H1 (cell line): Measurements from ENCODE around the gene SOWAHD. TPM values are rescaled to one million over a fixed set of nuclear protein-coding genes. Genes with fewer than 3 reads are reported as not detected.

Experiments
- CTCF ChIA-PET: fragments of 300-600 bp; sonication (Branson Sonifier 250); formaldehyde crosslinking; loops from one replicate; lab custom pipeline; 2021; ENCODE audit not compliant: partially characterized antibody; lab: Charles Lee
- POLR2A ChIA-PET: fragments of 300-600 bp; sonication (Branson Sonifier 250); formaldehyde crosslinking; loops from one replicate; lab custom pipeline; 2021; ENCODE audit warnings: inconsistent platforms; ENCODE audit not compliant: partially characterized antibody; lab: Charles Lee
- DNase-seq, 2 experiments: peaks; one replicate each; pipeline versions ENCODE4 v3.0.0 to v3.0.0-alpha.2; 2010 to 2022; ENCODE audit warnings: low spot score in 2 of 2, low read depth in 1 of 2, mixed read lengths in 1 of 2
- FAIRE-seq: peaks from 2 replicates; lab custom pipeline; 2011; peaks lifted over from hg19 to GRCh38; lab: Jason Lieb, UNC
- H2AFZ ChIP-seq: 2 replicates; pipeline ENCODE4 v1.8.1; 2012; ENCODE audit warnings: low read length, inconsistent platforms
- H2AK5ac ChIP-seq: 2 replicates; pipeline ENCODE4 v1.6.1; 2013; ENCODE audit warnings: low read depth, low read length
- H2BK120ac ChIP-seq: replicated peaks from 2 replicates; pipeline ENCODE3; 2013; ENCODE audit warnings: low read depth, low read length, inconsistent platforms
- H2BK12ac ChIP-seq: 2 replicates; pipeline ENCODE4 v1.6.1; 2013; ENCODE audit warnings: low read depth, low read length
- H2BK15ac ChIP-seq: 2 replicates; pipeline ENCODE4 v1.6.1; 2013; ENCODE audit warnings: low read length
- H2BK20ac ChIP-seq: 2 replicates; pipeline ENCODE4 v1.6.1; 2013; ENCODE audit warnings: low read length
- H2BK5ac ChIP-seq: 2 replicates; pipeline ENCODE4 v1.6.1; 2013; ENCODE audit warnings: low read depth, low read length
- H3K14ac ChIP-seq: 2 replicates; pipeline ENCODE4 v1.6.1; 2013; ENCODE audit warnings: inconsistent platforms; ENCODE audit not compliant: insufficient read length
- H3K18ac ChIP-seq: 2 replicates; pipeline ENCODE4 v1.6.1; 2013; ENCODE audit warnings: low read length; ENCODE audit errors: extremely low read depth
- H3K23ac ChIP-seq: 2 replicates; pipeline ENCODE4 v1.6.1; 2013; ENCODE audit warnings: inconsistent platforms; ENCODE audit not compliant: insufficient read length
- H3K23me2 ChIP-seq: 2 replicates; pipeline ENCODE4 v1.6.1; 2013; ENCODE audit warnings: low read depth, low read length
- H3K27ac ChIP-seq: 2 replicates; pipeline ENCODE4 v1.6.1; 2011; ENCODE audit warnings: low read depth, low read length, inconsistent platforms
- H3K27me3 ChIP-seq, 4 experiments: replicated peaks in 1 of 4; 1 replicate in 1 of 4; 2 replicates in 3 of 4; pipeline versions ENCODE4 v1.6.1 to v1.8.1; 2011 to 2013; ENCODE audit warnings: low read length in 3 of 4, mild to moderate bottlenecking in 3 of 4, inconsistent platforms in 2 of 4, mixed read lengths in 2 of 4, moderate library complexity in 1 of 4; ENCODE audit not compliant: control insufficient read depth in 3 of 4, insufficient read depth in 3 of 4; ENCODE audit errors: extremely low read depth in 1 of 4
- H3K36me3 ChIP-seq, 4 experiments: 2 replicates each; pipeline versions ENCODE4 v1.6.1 to v1.8.1; 2011 to 2013; ENCODE audit warnings: mild to moderate bottlenecking in 4 of 4, low read length in 3 of 4, moderate library complexity in 2 of 4, control low read depth in 1 of 4, inconsistent platforms in 1 of 4; ENCODE audit not compliant: insufficient read depth in 4 of 4, control insufficient read depth in 2 of 4
- H3K4ac ChIP-seq: replicated peaks from 2 replicates; pipeline ENCODE3; 2013; ENCODE audit warnings: low read length, low read depth, mixed read lengths, inconsistent platforms; ENCODE audit not compliant: insufficient read length
- H3K4me1 ChIP-seq, 4 experiments: replicated peaks in 1 of 4; 1 replicate in 1 of 4; 2 replicates in 3 of 4; pipeline versions ENCODE4 v1.6.1 to v1.8.1; 2011 to 2013; ENCODE audit warnings: low read length in 3 of 4, inconsistent platforms in 2 of 4, mixed read lengths in 1 of 4; ENCODE audit not compliant: insufficient read depth in 4 of 4, control insufficient read depth in 3 of 4
- H3K4me2 ChIP-seq, 2 experiments: 2 replicates each; pipeline versions ENCODE4 v1.6.1 to v1.8.1; 2011 to 2013; ENCODE audit warnings: low read depth in 2 of 2, low read length in 2 of 2, control low read depth in 1 of 2, inconsistent platforms in 1 of 2, mild to moderate bottlenecking in 1 of 2; ENCODE audit not compliant: insufficient read depth in 1 of 2
- H3K4me3 ChIP-seq, 4 experiments: fragments of 200-600, 300-600 bp in 1 of 4; sonication (generic), shearing (Covaris generic), sonication (Bioruptor Twin) in 1 of 4; 2 replicates each; pipeline versions ENCODE4 v1.5.1 to v1.8.1; 2011 to 2016; ENCODE audit warnings: low read length in 4 of 4, low read depth in 3 of 4, control low read depth in 2 of 4, inconsistent platforms in 2 of 4, mild to moderate bottlenecking in 2 of 4, mixed read lengths in 1 of 4, moderate library complexity in 1 of 4; ENCODE audit not compliant: insufficient read depth in 2 of 4; ENCODE audit errors: extremely low read depth in 1 of 4
- H3K56ac ChIP-seq: replicated peaks from 2 replicates; pipeline ENCODE3; 2013; ENCODE audit warnings: low read depth, mild to moderate bottlenecking, mixed read lengths, low read length, inconsistent platforms; ENCODE audit not compliant: insufficient read length
- H3K79me1 ChIP-seq: 2 replicates; pipeline ENCODE4 v1.6.1; 2013; ENCODE audit warnings: low read depth, low read length, control low read depth
- H3K79me2 ChIP-seq, 2 experiments: 2 replicates each; pipeline versions ENCODE4 v1.6.1 to v1.8.1; 2012 to 2013; ENCODE audit warnings: low read length in 2 of 2, mild to moderate bottlenecking in 2 of 2, inconsistent platforms in 1 of 2; ENCODE audit not compliant: insufficient read depth in 2 of 2, control insufficient read depth in 1 of 2
- H3K9ac ChIP-seq, 4 experiments: replicated peaks in 1 of 4; 1 replicate in 1 of 4; 2 replicates in 3 of 4; pipeline versions ENCODE4 v1.6.1 to v1.8.1; 2011 to 2013; ENCODE audit warnings: low read depth in 3 of 4, low read length in 3 of 4, control low read depth in 2 of 4, mild to moderate bottlenecking in 2 of 4, moderate library complexity in 2 of 4, inconsistent platforms in 1 of 4; ENCODE audit errors: extremely low read depth in 1 of 4
- H3K9me3 ChIP-seq, 2 experiments: 2 replicates each; pipeline versions ENCODE4 v1.6.1 to v1.8.1; 2012 to 2013; ENCODE audit warnings: mild to moderate bottlenecking in 2 of 2, moderate library complexity in 2 of 2, control low read depth in 1 of 2, inconsistent platforms in 1 of 2, low read depth in 1 of 2, low read length in 1 of 2, mixed read lengths in 1 of 2; ENCODE audit not compliant: insufficient read depth in 2 of 2
- H4K20me1 ChIP-seq, 2 experiments: replicated peaks in 1 of 2; 2 replicates each; pipeline versions ENCODE3 to v1.8.1; 2011 to 2013; ENCODE audit warnings: inconsistent platforms in 2 of 2, low read length in 2 of 2, mild to moderate bottlenecking in 1 of 2; ENCODE audit not compliant: insufficient read depth in 2 of 2, control insufficient read depth in 1 of 2
- H4K5ac ChIP-seq: 2 replicates; pipeline ENCODE4 v1.6.1; 2013; ENCODE audit warnings: low read length, low read depth, mixed read lengths, inconsistent platforms; ENCODE audit not compliant: insufficient read length
- H4K8ac ChIP-seq: 2 replicates; pipeline ENCODE4 v1.8.0; 2013; ENCODE audit warnings: mild to moderate bottlenecking, moderate library complexity, low read length, inconsistent platforms; ENCODE audit not compliant: insufficient read depth; ENCODE audit errors: extremely low read depth
- H4K91ac ChIP-seq: replicated peaks from 2 replicates; pipeline ENCODE3; 2013; ENCODE audit warnings: low read length, mixed read lengths, inconsistent platforms; ENCODE audit not compliant: insufficient read length
- BCL11A ChIP-seq, 2 experiments: IDR thresholded peaks; one replicate each; pipeline ENCODE4 v1.6.1; 2011; ENCODE audit warnings: low read depth in 2 of 2, low read length in 2 of 2, mild to moderate bottlenecking in 2 of 2
- CBX8 ChIP-seq: fragments of 300-800, 300-1000 bp; sonication (generic); IDR thresholded peaks from 2 replicates; pipeline ENCODE4 v1.7.1; 2016; ENCODE audit warnings: low read depth, low read length, borderline replicate concordance
- CEBPB ChIP-seq: IDR thresholded peaks from 2 replicates; pipeline ENCODE4 v1.6.1; 2012; ENCODE audit warnings: low read depth, low read length
- CREB1 ChIP-seq: IDR thresholded peaks from 2 replicates; pipeline ENCODE4 v1.6.1; 2012; ENCODE audit warnings: inconsistent platforms
- EP300 ChIP-seq, 2 experiments: IDR thresholded peaks; 1 replicate in 1 of 2; 2 replicates in 1 of 2; pipeline ENCODE4 v1.6.1; 2011 to 2012; ENCODE audit warnings: low read depth in 2 of 2, low read length in 2 of 2, mild to moderate bottlenecking in 2 of 2, borderline replicate concordance in 1 of 2, inconsistent platforms in 1 of 2, moderate library complexity in 1 of 2
- GTF2F1 ChIP-seq: IDR thresholded peaks from 2 replicates; pipeline ENCODE4 v1.6.1; 2012; ENCODE audit warnings: low read depth, low read length, improper control_type of control experiment, borderline replicate concordance
- HDAC2 ChIP-seq, 2 experiments: fragments of 300-600 bp in 1 of 2; sonication (generic) in 1 of 2; IDR thresholded peaks; 2 replicates each; pipeline ENCODE4 v1.6.1; 2011 to 2012; ENCODE audit warnings: low read depth in 2 of 2, low read length in 2 of 2, mild to moderate bottlenecking in 2 of 2, moderate library complexity in 2 of 2, borderline replicate concordance in 1 of 2, inconsistent platforms in 1 of 2
- NRF1 ChIP-seq: IDR thresholded peaks from 2 replicates; pipeline ENCODE4 v1.6.1; 2011; ENCODE audit warnings: mild to moderate bottlenecking, low read depth, low read length, improper control_type of control experiment
- RAD21 ChIP-seq, 2 experiments: IDR thresholded peaks in 1 of 2; conservative IDR thresholded peaks in 1 of 2; 2 replicates each; pipeline ENCODE4 v1.6.1; 2011; ENCODE audit warnings: low read depth in 2 of 2, low read length in 2 of 2, improper control_type of control experiment in 1 of 2, inconsistent platforms in 1 of 2, mild to moderate bottlenecking in 1 of 2, moderate library complexity in 1 of 2
- SIRT6 ChIP-seq: IDR thresholded peaks from one replicate; pipeline ENCODE4 v1.7.1; 2012; ENCODE audit warnings: low read length, inconsistent platforms
- WGBS, 2 experiments: shearing (Covaris generic) in 1 of 2; methylation state at CpG; one replicate each; pipeline versions ENCODE4 v1.1.6 to v1.1.7; 2013 to 2015; ENCODE audit warnings: low lambda C conversion rate in 2 of 2, mixed read lengths in 2 of 2, inconsistent platforms in 1 of 2, low coverage in 1 of 2, missing lambda C conversion rate in 1 of 2; ENCODE audit not compliant: insufficient replicate concordance in 2 of 2, insufficient coverage in 1 of 2, insufficient read length in 1 of 2; ENCODE audit errors: extremely low coverage in 1 of 2, missing lambda C conversion rate in 1 of 2; 5-methylcytosine and 5-hydroxymethylcytosine counted together
- polyA plus RNA-seq, 7 experiments: library from polyadenylated mRNA; depleted of rRNA in 3 of 7; stranded (reverse) in 5 of 7; unstranded in 2 of 7; fragments of >200 nt in 5 of 7; fragments of 200-250 nt in 2 of 7; gene quantifications; 1 replicate in 5 of 7; 2 replicates in 1 of 7; 4 replicates in 1 of 7; pipeline versions ENCODE4 v1.2.1 to v1.2.3, GENCODE V29; 2011 to 2013; ENCODE audit warnings: missing spikeins in 2 of 7, mixed read lengths in 2 of 7
- total RNA-seq: library from RNA; stranded (reverse); fragmentation: NEBNext Ultra II Directional; extraction: Animal tissue kit (Norgen Biotek cat#: 25700); gene quantifications from 2 replicates; pipeline ENCODE4 v1.2.1, GENCODE V29; 2021

Gene SOWAHD
- total and polyA plus RNA-seq, 2 of the 8 experiments (the other 6 are each of a cell fraction or from before 2014, with no cell fraction given), result 1.7 to 2.9 TPM

DNA sequence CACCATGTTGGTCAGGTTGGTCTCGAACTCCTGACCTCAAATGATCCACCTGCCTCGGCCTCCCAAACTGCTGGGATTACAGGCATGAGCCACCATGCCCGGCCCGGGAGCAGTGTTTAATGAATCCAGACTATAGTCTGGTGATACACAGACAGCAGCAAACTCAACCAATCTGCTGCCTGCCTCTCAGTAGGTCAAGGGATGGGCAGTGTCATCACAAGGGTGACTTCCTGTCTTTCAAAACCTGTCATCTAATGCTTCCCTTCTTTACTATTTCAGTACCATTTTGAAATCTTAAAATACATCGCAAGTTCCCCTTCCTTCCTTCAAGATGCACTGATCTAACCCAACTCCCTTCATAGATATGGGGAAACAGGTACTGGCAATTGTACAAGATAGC, 24.6 kb downstream of the SOWAHD start:
- Histone ChIP-seq H2BK5ac (no peak overlapping the region), H2BK20ac (no peak overlapping the region), H3K36me3 (peaks cover 0 to 50% (median 21%) of the 10 kb centered on the region in 4 experiments; a peak in 6 of 8 replicates), H3K23ac (no peak overlapping the region), H3K27ac (no peak overlapping the region), H3K27me3 (no peaks in the 10 kb centered on the region), H3K4me2 (no peak overlapping the region), H3K4me1 (no peaks in the 10 kb centered on the region), H2AK5ac (no peak overlapping the region), H3K9ac (no peak overlapping the region), H4K8ac (no peak overlapping the region), H3K79me2 (peaks cover 0 to 24% of the 10 kb centered on the region in 2 experiments; a peak in 3 of 4 replicates), H3K23me2 (no peaks in the 10 kb centered on the region), H4K91ac (no peak overlapping the region), H4K5ac (no peak overlapping the region), H2BK120ac (no peak overlapping the region), H3K56ac (no peak overlapping the region), H2BK12ac (no peak overlapping the region), H3K79me1 (no peaks in the 10 kb centered on the region), H3K14ac (no peak overlapping the region), H2BK15ac (no peak overlapping the region), H3K18ac (no peak overlapping the region), H3K9me3 (no peaks in the 10 kb centered on the region), H3K4ac (no peak overlapping the region), H4K20me1 (peaks cover 8 to 15% of the 10 kb centered on the region in 2 experiments), H3K4me3 (no peak overlapping the region), H2AFZ (no peak overlapping the region)
- DNase-seq (no peak), FAIRE-seq (no peak)
- WGBS, 2 experiments, result 89% methylated on average over 2 of the region's 5 CpGs; no CpG with 5 or more reads in 1 of the 2 experiments
- POLR2A ChIA-PET, result interaction anchor here (0.9 to 5.1 kb wide), 2 partner anchors 8 to 9 kb away, joined by 5 to 31 read pairs; partner anchors contain the start of gene RPL39
- CTCF ChIA-PET, result interaction anchor here (0.6 to 1.3 kb wide), 3 partner anchors 12 to 158 kb away, joined by 3 to 4 read pairs (median 4); no protein-coding TSS in a partner anchor
- TF ChIP-seq GTF2F1, result no peak
- no peak for TF ChIP-seq BCL11A (IDR thresholded peaks at IDR 0.05; ENCODE audit: low read depth in 2 of 2, low read length in 2 of 2)
- no peak for TF ChIP-seq CBX8
- TF ChIP-seq HDAC2 (IDR thresholded peaks at IDR 0.05; ENCODE audit: borderline replicate concordance in 1 of 2, low read depth in 2 of 2, low read length in 2 of 2), result no peak
- no peak for TF ChIP-seq RAD21 (IDR thresholded peaks at IDR 0.05 in 1 of 2, conservative IDR thresholded peaks at IDR 0.05 in 1 of 2; ENCODE audit: low read depth in 2 of 2, low read length in 2 of 2)
- TF ChIP-seq CREB1, result no peak
- TF ChIP-seq NRF1, result no peak
- TF ChIP-seq EP300 (IDR thresholded peaks at IDR 0.05; ENCODE audit: borderline replicate concordance in 1 of 2, low read depth in 2 of 2, low read length in 2 of 2), result no peak
- TF ChIP-seq SIRT6, result no peak
- TF ChIP-seq CEBPB, result no peak
